Calu3 (cell line): ENCODE measurements around the gene DNAAF8. TPM values are rescaled to one million over a fixed set of nuclear protein-coding genes. Genes with fewer than 3 reads are reported as not detected.

Experiments used
- BruUV-seq: library from RNA; stranded (reverse); fragments of 400-500 nt; replicated peaks from 2 replicates; lab custom pipeline; 2021; lab: Mats Ljungman, UMichigan
- CTCF ChIA-PET: fragments of 300-600 bp; sonication (Branson Sonifier 250); formaldehyde crosslinking; loops from one replicate; lab custom pipeline; 2022; ENCODE audit warnings: antibody characterized with exemption; lab: Charles Lee
- DNase-seq: peaks from one replicate; pipeline ENCODE4 v3.0.0; 2022
- H3K27ac Mint-ChIP-seq: one replicate; pipeline ENCODE4 v1.8.0; 2022; ENCODE audit warnings: mixed read lengths; ENCODE audit not compliant: unreplicated experiment
- H3K27me3 Mint-ChIP-seq: one replicate; pipeline ENCODE4 v1.8.0; 2022; ENCODE audit warnings: mixed read lengths; ENCODE audit not compliant: unreplicated experiment
- H3K36me3 Mint-ChIP-seq: one replicate; pipeline ENCODE4 v1.8.0; 2022; ENCODE audit warnings: mild to moderate bottlenecking, moderate library complexity, mixed read lengths; ENCODE audit not compliant: insufficient read depth, unreplicated experiment
- H3K4me1 Mint-ChIP-seq: one replicate; pipeline ENCODE4 v1.8.0; 2022; ENCODE audit warnings: mild to moderate bottlenecking, low read depth, mixed read lengths; ENCODE audit not compliant: unreplicated experiment
- H3K4me3 Mint-ChIP-seq: one replicate; pipeline ENCODE4 v1.8.0; 2022; ENCODE audit warnings: mild to moderate bottlenecking, low read depth, moderate library complexity, mixed read lengths; ENCODE audit not compliant: unreplicated experiment
- H3K9me3 Mint-ChIP-seq: one replicate; pipeline ENCODE4 v1.8.0; 2022; ENCODE audit warnings: low read depth, mixed read lengths; ENCODE audit not compliant: unreplicated experiment
- intact Hi-C: fragments of 100-400 bp; cut with micrococcal nuclease; formaldehyde crosslinking; loops from one replicate; pipeline ENCODE4 v1.10.0; 2022; ENCODE audit not compliant: unreplicated experiment
- total RNA-seq: library from RNA; stranded (reverse); gene quantifications from 2 replicates; pipeline ENCODE4 v1.2.3, GENCODE V29; 2022
- TF ChIP-seq, protein P1 (sequence below): fragments of 200-600 bp; IDR thresholded peaks from one replicate; pipeline ENCODE4 v1.8.0; 2022; ENCODE audit warnings: antibody characterized with exemption; ENCODE audit not compliant: unreplicated experiment

The DNAAF8 gene
- total RNA-seq, 1 experiment from 2014 or later = 1.8 TPM

- no peaks in the 10 kb centered on the region for H3K27me3 Mint-ChIP-seq
- H3K27ac Mint-ChIP-seq = no peak overlapping the region
- no peaks in the 10 kb centered on the region for H3K9me3 Mint-ChIP-seq
- intact Hi-C loops = no loop called here
- CTCF ChIA-PET = no interaction called here
- no TSS peak for BruUV-seq
- no peak overlapping the region for H3K4me3 Mint-ChIP-seq
- DNase-seq = no peak
- H3K36me3 Mint-ChIP-seq = peaks cover 4% of the 10 kb centered on the region
- peaks cover 27% of the 10 kb centered on the region for H3K4me1 Mint-ChIP-seq
- TF ChIP-seq, protein P1, sequence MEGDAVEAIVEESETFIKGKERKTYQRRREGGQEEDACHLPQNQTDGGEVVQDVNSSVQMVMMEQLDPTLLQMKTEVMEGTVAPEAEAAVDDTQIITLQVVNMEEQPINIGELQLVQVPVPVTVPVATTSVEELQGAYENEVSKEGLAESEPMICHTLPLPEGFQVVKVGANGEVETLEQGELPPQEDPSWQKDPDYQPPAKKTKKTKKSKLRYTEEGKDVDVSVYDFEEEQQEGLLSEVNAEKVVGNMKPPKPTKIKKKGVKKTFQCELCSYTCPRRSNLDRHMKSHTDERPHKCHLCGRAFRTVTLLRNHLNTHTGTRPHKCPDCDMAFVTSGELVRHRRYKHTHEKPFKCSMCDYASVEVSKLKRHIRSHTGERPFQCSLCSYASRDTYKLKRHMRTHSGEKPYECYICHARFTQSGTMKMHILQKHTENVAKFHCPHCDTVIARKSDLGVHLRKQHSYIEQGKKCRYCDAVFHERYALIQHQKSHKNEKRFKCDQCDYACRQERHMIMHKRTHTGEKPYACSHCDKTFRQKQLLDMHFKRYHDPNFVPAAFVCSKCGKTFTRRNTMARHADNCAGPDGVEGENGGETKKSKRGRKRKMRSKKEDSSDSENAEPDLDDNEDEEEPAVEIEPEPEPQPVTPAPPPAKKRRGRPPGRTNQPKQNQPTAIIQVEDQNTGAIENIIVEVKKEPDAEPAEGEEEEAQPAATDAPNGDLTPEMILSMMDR = no peak
Observed at GRCh38 chr16:4785758-4786433, 51.6 kb downstream of the DNAAF8 start.

- CTCF ChIA-PET = interaction anchor here (0.6 kb wide), 1 partner anchor 1438 kb away, joined by 4 read pairs; no protein-coding TSS in a partner anchor
- no TSS peak for BruUV-seq
- no peak overlapping the region for H3K27ac Mint-ChIP-seq
- peaks cover 27% of the 10 kb centered on the region for H3K4me1 Mint-ChIP-seq
- H3K36me3 Mint-ChIP-seq = peaks cover 13% of the 10 kb centered on the region
- no peak overlapping the region for H3K4me3 Mint-ChIP-seq
- H3K9me3 Mint-ChIP-seq = no peaks in the 10 kb centered on the region
- intact Hi-C loops = no loop called here
- no peaks in the 10 kb centered on the region for H3K27me3 Mint-ChIP-seq
- no peak for DNase-seq
- TF ChIP-seq, protein P1 = no peak
Observed at GRCh38 chr16:4787068-4787467, 52.7 kb downstream of the DNAAF8 start.

- Mint-ChIP-seq H3K27me3 (no peaks in the 10 kb centered on the region), H3K9me3 (no peaks in the 10 kb centered on the region), H3K36me3 (peaks cover 13% of the 10 kb centered on the region), H3K4me3 (no peak within 1 kb of the TSS), H3K27ac (no peak within 1 kb of the TSS), H3K4me1 (peaks cover 27% of the 10 kb centered on the region)
- DNase-seq = no peak
- TF ChIP-seq, protein P1 = no peak
- CTCF ChIA-PET = no interaction called here
- BruUV-seq = no TSS peak
- intact Hi-C loops = no loop called here
Observed at GRCh38 chr16:4787627-4788482, 53.5 kb downstream of the DNAAF8 start, which contains the start of gene SEPTIN12. Gene SEPTIN12 (minus strand): TSS chr16:4788345. CDS start chr16:4787645, 700 bp downstream.

DNA sequence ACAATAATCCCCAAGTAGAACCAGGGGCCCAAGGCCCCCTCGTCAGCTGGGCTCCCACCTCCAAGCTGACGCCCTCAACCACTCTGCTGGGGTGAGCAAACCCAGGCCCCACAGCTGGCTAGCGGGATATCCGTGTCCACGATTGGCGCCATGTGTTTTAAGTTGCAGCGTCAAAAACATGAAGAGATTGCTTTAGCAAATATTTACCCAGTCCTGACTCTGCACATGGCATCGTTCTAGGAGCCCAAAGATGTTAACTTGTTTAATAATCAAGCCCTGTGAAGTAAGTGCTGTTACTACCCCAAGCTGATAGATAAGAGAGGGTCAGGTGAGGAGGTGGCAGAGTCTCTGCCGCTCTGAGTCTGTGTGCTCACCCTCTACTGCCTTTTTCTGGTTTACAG lies 54.2 kb downstream of the DNAAF8 start:
- intact Hi-C loops = no loop called here
- CTCF ChIA-PET = interaction anchor here (1.1 kb wide), 1 partner anchor 138 kb away, joined by 4 read pairs; no protein-coding TSS in a partner anchor
- H3K4me1 Mint-ChIP-seq = peaks cover 27% of the 10 kb centered on the region
- H3K27ac Mint-ChIP-seq = no peak overlapping the region
- no peaks in the 10 kb centered on the region for H3K27me3 Mint-ChIP-seq
- no peak for DNase-seq
- no peak overlapping the region for H3K4me3 Mint-ChIP-seq
- no TSS peak for BruUV-seq
- TF ChIP-seq, protein P1 = no peak
- no peaks in the 10 kb centered on the region for H3K9me3 Mint-ChIP-seq
- H3K36me3 Mint-ChIP-seq = peaks cover 13% of the 10 kb centered on the region
